Measurements from ENCODE around the gene CHMP3.

DNA sequence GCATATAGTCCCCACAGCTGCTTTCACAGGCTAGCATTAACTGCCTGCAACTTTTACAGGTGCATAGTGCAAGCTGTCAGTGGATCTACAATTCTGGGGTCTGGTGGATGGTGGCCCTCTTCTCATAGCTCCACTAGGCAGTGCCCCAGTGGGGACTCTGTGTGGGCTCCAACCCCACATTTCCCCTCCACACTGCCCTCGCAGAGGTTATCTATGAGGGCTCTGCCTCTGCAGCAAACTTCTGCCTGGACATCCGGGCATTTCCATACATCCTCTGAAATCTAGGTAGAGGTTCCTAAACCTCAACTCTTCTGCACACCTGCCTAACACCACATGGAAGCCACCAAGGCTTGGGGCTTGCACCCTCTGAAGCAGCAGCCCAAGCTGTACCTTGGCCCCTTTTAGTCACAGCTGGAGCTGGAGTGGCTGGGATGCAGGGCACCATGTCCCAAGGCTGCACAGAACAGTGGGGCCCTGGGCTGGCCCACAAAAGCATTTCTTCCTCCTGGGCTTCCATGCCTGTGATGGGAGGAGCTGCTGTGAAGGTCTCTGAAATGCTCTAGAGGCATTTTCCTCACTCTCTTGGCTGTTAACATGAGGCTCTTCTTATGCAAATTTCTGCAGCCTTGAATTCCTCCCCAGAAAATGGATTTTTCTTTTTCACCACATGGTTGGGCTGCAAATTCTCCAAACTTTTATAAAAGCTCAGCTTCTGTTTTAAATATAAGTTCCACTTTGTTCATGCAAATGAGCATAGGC lies 62.7 kb downstream of the CHMP3 start:
- TF ChIP-seq, protein P1, sequence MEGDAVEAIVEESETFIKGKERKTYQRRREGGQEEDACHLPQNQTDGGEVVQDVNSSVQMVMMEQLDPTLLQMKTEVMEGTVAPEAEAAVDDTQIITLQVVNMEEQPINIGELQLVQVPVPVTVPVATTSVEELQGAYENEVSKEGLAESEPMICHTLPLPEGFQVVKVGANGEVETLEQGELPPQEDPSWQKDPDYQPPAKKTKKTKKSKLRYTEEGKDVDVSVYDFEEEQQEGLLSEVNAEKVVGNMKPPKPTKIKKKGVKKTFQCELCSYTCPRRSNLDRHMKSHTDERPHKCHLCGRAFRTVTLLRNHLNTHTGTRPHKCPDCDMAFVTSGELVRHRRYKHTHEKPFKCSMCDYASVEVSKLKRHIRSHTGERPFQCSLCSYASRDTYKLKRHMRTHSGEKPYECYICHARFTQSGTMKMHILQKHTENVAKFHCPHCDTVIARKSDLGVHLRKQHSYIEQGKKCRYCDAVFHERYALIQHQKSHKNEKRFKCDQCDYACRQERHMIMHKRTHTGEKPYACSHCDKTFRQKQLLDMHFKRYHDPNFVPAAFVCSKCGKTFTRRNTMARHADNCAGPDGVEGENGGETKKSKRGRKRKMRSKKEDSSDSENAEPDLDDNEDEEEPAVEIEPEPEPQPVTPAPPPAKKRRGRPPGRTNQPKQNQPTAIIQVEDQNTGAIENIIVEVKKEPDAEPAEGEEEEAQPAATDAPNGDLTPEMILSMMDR (conservative IDR thresholded peaks at IDR 0.05; ENCODE audit: low read depth, low read length) = no peak
- TF ChIP-seq EZH2phosphoT487 (IDR thresholded peaks at IDR 0.05; ENCODE audit: borderline replicate concordance, low read length) = no peak

All from PC-3 (cell line).